Measurements from ENCODE around the gene BASP1.
"Not testable (repeated sequence)": the region's sequence is repeated elsewhere in the genome, so short reads cannot be mapped to it uniquely, and the experiment has no call there.

BASP1 gene

DNA sequence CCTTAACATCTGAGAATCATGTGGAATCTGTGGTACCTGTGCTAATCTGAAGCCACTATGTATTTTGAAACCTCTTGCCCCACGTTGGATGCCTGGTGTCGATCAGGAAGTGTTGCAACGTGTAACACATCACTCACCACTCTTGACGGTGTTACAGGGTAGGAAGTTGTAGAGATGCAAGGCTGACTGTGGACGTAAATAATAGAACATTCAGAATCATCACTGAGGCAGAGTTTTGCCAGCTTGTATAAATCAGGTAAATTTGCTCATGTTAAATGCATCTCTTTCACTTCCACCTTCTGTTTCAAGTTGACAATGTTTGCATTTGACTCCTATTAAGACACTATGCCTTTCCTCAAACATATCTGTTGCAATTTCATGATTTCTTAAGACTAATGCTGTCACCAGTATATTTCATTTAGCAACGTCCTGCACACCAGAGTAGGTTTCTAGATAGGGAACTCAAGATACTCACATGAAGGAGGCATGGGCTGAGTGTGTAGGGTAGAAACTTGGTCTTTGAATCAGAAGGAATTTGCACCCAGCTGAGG, 38.1 kb downstream of the BASP1 start:
- DNase-seq (ENCODE audit: low read depth, low spot score): no peak

DNA sequence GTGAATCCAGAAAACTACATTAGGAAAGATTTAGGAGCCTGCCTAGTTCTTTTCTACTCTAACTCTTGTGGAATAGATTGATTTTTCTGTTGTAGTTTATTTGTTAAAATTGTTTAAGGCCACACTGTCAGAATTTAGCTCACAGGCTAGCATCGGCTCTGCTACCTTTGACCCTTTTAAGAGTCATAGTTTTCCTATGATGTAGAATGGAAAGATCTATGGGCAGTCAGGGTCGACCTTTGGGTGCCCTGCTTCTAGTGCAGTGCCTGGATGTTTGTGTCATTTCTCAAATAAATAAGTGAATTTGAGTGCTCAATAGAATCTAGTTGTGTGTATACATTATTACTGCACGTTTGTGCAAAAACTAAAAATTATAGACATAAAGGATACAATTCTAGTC, 38.7 kb downstream of the BASP1 start:
- DNase-seq (ENCODE audit: low read depth, low spot score): no peak

GRCh38 chr5:17256839-17257238, 39.4 kb downstream of the BASP1 start:
- DNase-seq (ENCODE audit: low read depth, low spot score): no peak

DNA sequence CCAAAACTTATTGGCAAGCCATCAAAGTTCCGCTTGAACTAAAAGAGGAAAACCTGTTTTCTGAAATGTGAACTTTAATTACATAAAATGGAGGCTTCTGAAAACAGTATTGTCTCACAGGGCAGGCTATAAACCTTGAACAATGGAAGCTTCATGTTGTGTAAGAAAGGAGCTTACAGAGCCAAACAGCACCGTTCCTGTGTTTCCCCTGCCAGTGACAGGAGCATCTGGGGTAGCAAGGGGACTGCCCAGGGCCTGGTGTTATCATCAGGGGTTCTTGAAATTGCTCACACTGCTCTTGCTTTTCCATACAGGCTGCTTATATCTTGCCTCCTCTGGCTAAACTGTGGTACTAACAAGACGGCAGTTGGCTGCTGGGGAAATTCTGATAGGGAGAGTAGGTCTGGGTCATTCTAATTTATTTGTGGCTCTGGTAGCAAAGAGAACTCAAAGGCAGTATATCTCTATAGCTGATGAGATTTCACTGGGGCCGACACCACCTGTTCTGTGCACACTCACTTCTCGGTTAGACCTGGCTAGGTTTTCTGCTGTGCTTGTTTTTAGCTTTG, 40.4 kb downstream of the BASP1 start:
- DNase-seq (ENCODE audit: low read depth, low spot score): no peak

GRCh38 chr5:17258431-17258830, 41.0 kb downstream of the BASP1 start:
- peak; percentile 32 for DNase-seq (ENCODE audit: low read depth, low spot score)

- not testable (repeated sequence) for DNase-seq (ENCODE audit: low read depth, low spot score)
Measured at GRCh38 chr5:17259012-17259411, 41.6 kb downstream of the BASP1 start.

- no peak for DNase-seq (ENCODE audit: low read depth, low spot score)
Measured at GRCh38 chr5:17259630-17260257, 42.3 kb downstream of the BASP1 start.

DNA sequence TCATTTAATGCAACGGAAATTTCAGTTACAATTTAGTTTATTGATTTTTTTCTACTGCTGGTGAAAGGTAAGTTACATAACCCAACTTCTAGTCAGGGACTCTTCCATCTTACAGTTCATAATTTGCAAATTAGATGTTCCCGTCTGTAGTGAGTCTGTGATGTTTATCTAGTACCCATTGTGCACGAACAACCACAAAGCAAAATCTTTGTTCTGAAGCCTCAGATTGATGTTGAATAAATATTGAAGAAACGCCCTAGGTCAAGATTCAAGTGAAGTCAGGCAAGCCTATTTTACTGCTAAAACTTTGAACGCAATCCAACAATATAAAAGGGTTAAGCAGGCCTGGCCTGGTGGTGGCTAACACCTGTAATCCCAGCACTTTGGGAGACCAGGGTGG, 43.1 kb downstream of the BASP1 start:
- DNase-seq (ENCODE audit: low read depth, low spot score): no peak

DNA sequence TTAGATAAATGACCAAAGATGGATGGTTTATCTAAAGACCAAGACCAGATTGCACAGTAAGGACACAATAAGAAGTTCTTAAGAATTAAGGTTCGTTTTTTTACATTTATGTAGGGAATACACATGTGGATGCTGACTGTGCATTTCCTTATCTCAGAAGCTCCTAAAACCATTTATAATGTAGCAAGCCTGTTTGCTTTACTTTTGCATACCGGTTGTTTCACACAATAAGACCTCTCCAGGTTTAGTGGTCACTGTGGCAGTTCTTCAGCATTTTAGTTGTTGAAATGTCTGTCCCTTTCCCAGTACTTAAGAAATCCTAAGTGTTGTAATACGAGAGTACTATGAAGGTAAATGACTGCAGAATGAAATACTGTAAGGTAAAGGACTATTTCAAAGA, 43.6 kb downstream of the BASP1 start:
- DNase-seq (ENCODE audit: low read depth, low spot score): no peak

DNA sequence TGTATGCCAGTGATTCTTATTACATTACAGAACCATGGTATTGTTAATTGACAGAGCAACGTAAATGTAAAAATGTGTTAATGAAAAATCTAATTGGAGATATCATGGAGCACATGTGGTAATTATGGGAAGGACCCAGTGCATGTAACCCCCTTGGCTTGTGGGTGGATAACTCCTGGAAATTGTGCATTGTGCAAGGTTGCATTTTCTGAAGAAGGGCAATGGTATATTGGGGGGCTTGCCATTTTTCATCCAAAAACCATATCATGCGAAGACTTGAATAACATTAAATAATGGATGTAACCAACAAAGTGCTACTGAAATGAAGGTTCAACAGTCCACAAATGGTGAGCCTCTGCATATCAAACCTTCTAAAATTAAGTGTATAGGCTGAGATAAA, 47.6 kb downstream of the BASP1 start:
- DNase-seq (ENCODE audit: low read depth, low spot score): no peak

DNA sequence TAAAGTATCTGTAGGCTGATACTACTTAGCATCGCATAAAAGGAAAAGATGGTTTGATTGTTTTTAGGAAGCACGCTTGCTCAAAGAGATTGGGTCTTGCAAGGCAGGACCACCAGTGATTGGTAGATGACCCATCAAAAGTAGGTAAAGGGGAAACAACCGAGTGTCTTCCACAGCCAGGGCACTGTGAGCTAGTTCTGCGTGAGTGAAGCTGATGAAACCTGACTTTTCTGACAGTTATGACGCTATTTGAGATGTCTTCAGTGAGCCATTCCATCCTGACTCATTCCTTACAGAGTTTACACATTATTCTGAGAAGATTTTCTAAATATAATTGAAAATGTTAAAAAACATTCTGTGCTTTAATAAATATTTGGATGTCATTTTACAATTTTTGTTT, 49.7 kb downstream of the BASP1 start:
- DNase-seq (ENCODE audit: low read depth, low spot score): no peak

GRCh38 chr5:17269201-17269600, 51.8 kb downstream of the BASP1 start:
- no peak for DNase-seq (ENCODE audit: low read depth, low spot score)

- DNase-seq (ENCODE audit: low read depth, low spot score): no peak
Measured at GRCh38 chr5:17272111-17272510, 54.7 kb downstream of the BASP1 start.

GRCh38 chr5:17275289-17276158, 58.1 kb downstream of the BASP1 start:
- no peak for DNase-seq (ENCODE audit: low read depth, low spot score)

- no peak for DNase-seq (ENCODE audit: low read depth, low spot score)
Measured at GRCh38 chr5:17276445-17276844, 59.0 kb downstream of the BASP1 start.

DNA sequence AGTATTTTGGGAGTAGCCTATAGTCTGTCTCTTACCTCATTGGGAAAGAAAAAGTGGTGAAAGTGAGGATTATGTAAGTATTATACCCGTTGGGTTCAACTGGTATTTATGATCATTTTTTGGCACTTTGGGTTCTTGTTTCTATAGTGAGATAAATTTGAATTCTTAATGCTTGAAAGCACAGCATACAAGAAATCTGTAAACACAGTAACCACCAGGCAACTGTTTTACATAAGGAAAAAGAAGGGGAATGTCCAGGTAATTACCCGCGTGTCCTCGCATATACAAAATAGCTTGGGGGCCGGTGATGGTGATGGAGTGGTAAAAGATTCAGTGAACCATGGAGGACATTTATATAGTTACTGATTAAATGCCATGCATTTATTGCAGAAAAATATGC, 60.5 kb downstream of the BASP1 start:
- DNase-seq (ENCODE audit: low read depth, low spot score): no peak

- no peak for DNase-seq (ENCODE audit: low read depth, low spot score)
Measured at GRCh38 chr5:17278931-17279330, 61.5 kb downstream of the BASP1 start.

DNA sequence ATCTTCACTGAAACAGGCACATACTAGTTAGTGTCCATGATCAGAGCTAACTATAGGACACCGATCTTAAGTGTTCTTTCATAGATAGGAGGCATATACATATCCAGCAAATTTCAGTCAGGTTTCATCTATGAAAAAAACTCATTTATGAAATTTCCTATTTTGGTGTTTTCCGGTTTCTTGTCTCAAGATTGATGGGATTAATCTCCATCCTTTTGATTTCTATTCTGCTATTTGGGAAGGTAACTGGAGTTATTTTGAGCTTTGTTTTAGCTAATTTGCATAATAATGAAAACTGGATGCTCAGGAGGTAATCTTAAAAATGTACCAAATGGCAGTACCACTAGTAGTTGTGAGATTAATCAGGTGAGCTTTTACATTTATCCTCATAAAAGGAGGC, 62.1 kb downstream of the BASP1 start:
- DNase-seq (ENCODE audit: low read depth, low spot score): no peak

- no peak for DNase-seq (ENCODE audit: low read depth, low spot score)
Measured at GRCh38 chr5:17282283-17283120, 65.1 kb downstream of the BASP1 start.

GRCh38 chr5:17283121-17283415, 65.6 kb downstream of the BASP1 start:
- no peak for DNase-seq (ENCODE audit: low read depth, low spot score)

GRCh38 chr5:17287501-17288155, 70.2 kb downstream of the BASP1 start:
- no peak for DNase-seq (ENCODE audit: low read depth, low spot score)

All from astrocyte of the hippocampus (primary cell).